Heart right ventricle (tissue), 16 donors: Measurements from ENCODE around the gene PNLIPRP1. TPM values are rescaled to one million over a fixed set of nuclear protein-coding genes. Genes with fewer than 3 reads are reported as not detected.

ENCODE experiments used
- ATAC-seq, 8 donors: fragments of 200-7000 bp; cut with Tn5 transposase; one replicate each; pipeline ENCODE4 v1.9.1; 2020; ENCODE audit warnings: mild to moderate bottlenecking in 8 of 8, moderate library complexity in 8 of 8, moderate number of reproducible peaks in 1 of 8
- DNase-seq, 2 donors: peaks; one replicate each; pipeline ENCODE4 v3.0.0-alpha.2; 2020
- H3K27ac ChIP-seq, 10 donors: fragments of 200-600 bp; sonication (generic) in 2 of 10; one replicate each; pipeline versions ENCODE4 v1.5.0 to v1.8.0; 2020 to 2022; ENCODE audit warnings: mild to moderate bottlenecking in 3 of 10
- H3K27me3 ChIP-seq, 7 donors: fragments of 200-600 bp; one replicate each; pipeline ENCODE4 v1.8.0; 2021 to 2022; ENCODE audit warnings: mild to moderate bottlenecking in 2 of 7
- H3K36me3 ChIP-seq, 9 donors: fragments of 200-600 bp; sonication (generic) in 1 of 9; one replicate each; pipeline versions ENCODE4 v1.5.0 to v1.8.0; 2020 to 2022; ENCODE audit warnings: mild to moderate bottlenecking in 2 of 9
- H3K4me1 ChIP-seq, 9 donors: fragments of 200-600 bp; sonication (generic) in 1 of 9; one replicate each; pipeline versions ENCODE4 v1.5.0 to v1.8.0; 2020 to 2022; ENCODE audit warnings: mild to moderate bottlenecking in 4 of 9
- H3K4me3 ChIP-seq, 10 donors: fragments of 200-600 bp; sonication (generic) in 2 of 10; one replicate each; pipeline versions ENCODE4 v1.5.0 to v1.8.0; 2020 to 2022; ENCODE audit warnings: mild to moderate bottlenecking in 7 of 10, moderate library complexity in 2 of 10
- H3K9me3 ChIP-seq, 11 donors: fragments of 200-600 bp in 10 of 11; sonication (generic) in 2 of 11; one replicate each; pipeline versions ENCODE4 v1.5.0 to v1.8.0; 2013 to 2022; ENCODE audit warnings: mild to moderate bottlenecking in 2 of 11, control low read depth in 1 of 11, moderate library complexity in 1 of 11
- WGBS, 2 donors: extraction: QIAGEN DNeasy Blood & Tissue Kit; methylation state at CpG; one replicate each; pipeline ENCODE4 v1.1.7; 2013; ENCODE audit warnings: inconsistent platforms in 1 of 2; 5-methylcytosine and 5-hydroxymethylcytosine counted together
- intact Hi-C, 10 donors: fragments of 100-400 bp; cut with DNase I; formaldehyde crosslinking; loops; one replicate each; pipeline versions ENCODE4 v1.11.1 to v1.14.2; 2022
- polyA plus RNA-seq, 2 donors: library from polyadenylated mRNA; stranded (reverse); fragments of 200-250 nt; gene quantifications; one replicate each; pipeline ENCODE4 v1.2.3, GENCODE V29; 2013
- total RNA-seq, 10 donors: library from RNA; stranded (reverse); fragmentation: NEBNext Ultra II Directional in 3 of 10; extraction: Animal tissue kit (Norgen Biotek cat#: 25700) in 3 of 10; gene quantifications; one replicate each; pipeline versions ENCODE4 v1.2.1 to v1.2.4, GENCODE V29; 2021 to 2023
- TF ChIP-seq, protein P1 (sequence below), 9 donors: fragments of 200-600 bp; sonication (generic) in 2 of 9; IDR thresholded peaks; one replicate each; pipeline versions ENCODE4 v1.5.0 to v1.8.0; 2021 to 2022; ENCODE audit warnings: antibody characterized with exemption in 9 of 9, mild to moderate bottlenecking in 5 of 9, moderate library complexity in 1 of 9
- donor health status: Arrhythmogenic right ventricular cardiomyopathy.
- donor health status: ischemic (EF 13 %, LVEDD 7.1; RV severe dilation, severe dysfunction).
- donor health status: healthy with polysubstance abuse.
- donor health status: DM: no; HTN: yes; CAD: no.
- donor health status: DM: no; HTN: no; CAD: no.
- donor health status: ischemic (EF 25% LVEDD 6.9; RV normal size, moderate dysfunction).
- donor health status: ischemic (EF 25% LVEDD 5.7; RV mildly dilated, moderate dysfunction).
- donor health status: healthy.
- donor health status: DM: yes; HTN: yes; CAD: no.
- donor health status: Ischemic cardiomyopathy.
- donor health status: ischemic (EF 35%, LVEDD 5.7; RV mildly dilated, moderate dysfunction).
- donor health status: nonischemic (EF 11% LVEDD 7.7; RV severe dilation, severe dysfunction).
- donor health status: DM: yes; HTN: yes; CAD: no.
- donor health status: PGD.
- donor health status: ischemic (EF 29% LVEDD 5.4; RV normal size, mild dysfunction).
- donor health status: nonischemic (EF 23%, LVEDD 6.1; RV moderate dilation, normal function).

PNLIPRP1 gene
- total and polyA plus RNA-seq, 12 donors: 0.16 to 1.2 (median 0.64) TPM; not detected in 4

DNA sequence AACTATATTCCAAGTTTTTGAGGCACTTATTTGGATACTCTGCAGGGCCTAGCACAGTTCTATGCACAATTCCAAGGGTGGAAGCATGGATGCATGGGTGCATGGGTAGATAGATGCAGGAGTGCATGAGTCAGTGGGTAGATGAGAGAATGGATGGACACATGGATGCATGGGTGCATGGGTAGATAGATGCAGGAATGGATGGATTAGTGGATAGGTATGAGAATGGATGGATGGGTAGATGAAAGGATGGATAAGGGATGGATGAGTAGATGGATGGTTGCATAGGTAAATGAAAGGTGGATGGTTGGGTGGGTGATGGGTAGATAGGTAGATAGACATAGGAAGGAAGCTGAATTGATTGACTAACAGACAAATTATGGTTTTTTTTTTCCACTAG, 45.6 kb downstream of the PNLIPRP1 start:
- Histone ChIP-seq H3K4me3 (no peak overlapping the region), H3K4me1 (no peaks in the 10 kb centered on the region), H3K9me3 (peaks cover 0 to 13% (median 0%) of the 10 kb centered on the region in 11 donors), H3K27ac (no peak overlapping the region), H3K36me3 (no peaks in the 10 kb centered on the region), H3K27me3 (peaks cover 0 to 7% (median 0%) of the 10 kb centered on the region in 7 donors)
- DNase-seq (no peak), ATAC-seq (no peak)
- TF ChIP-seq, protein P1, sequence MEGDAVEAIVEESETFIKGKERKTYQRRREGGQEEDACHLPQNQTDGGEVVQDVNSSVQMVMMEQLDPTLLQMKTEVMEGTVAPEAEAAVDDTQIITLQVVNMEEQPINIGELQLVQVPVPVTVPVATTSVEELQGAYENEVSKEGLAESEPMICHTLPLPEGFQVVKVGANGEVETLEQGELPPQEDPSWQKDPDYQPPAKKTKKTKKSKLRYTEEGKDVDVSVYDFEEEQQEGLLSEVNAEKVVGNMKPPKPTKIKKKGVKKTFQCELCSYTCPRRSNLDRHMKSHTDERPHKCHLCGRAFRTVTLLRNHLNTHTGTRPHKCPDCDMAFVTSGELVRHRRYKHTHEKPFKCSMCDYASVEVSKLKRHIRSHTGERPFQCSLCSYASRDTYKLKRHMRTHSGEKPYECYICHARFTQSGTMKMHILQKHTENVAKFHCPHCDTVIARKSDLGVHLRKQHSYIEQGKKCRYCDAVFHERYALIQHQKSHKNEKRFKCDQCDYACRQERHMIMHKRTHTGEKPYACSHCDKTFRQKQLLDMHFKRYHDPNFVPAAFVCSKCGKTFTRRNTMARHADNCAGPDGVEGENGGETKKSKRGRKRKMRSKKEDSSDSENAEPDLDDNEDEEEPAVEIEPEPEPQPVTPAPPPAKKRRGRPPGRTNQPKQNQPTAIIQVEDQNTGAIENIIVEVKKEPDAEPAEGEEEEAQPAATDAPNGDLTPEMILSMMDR (IDR thresholded peaks at IDR 0.05): no peak
- intact Hi-C loops: no loop called here

GRCh38 chr10:116636976-116637375, 46.2 kb downstream of the PNLIPRP1 start:
- no peak for DNase-seq
- TF ChIP-seq, protein P1 (IDR thresholded peaks at IDR 0.05): no peak
- Histone ChIP-seq H3K27me3 (peaks cover 0 to 7% (median 0%) of the 10 kb centered on the region in 7 donors), H3K9me3 (peaks cover 0 to 13% (median 0%) of the 10 kb centered on the region in 11 donors), H3K36me3 (no peaks in the 10 kb centered on the region), H3K4me1 (no peaks in the 10 kb centered on the region), H3K4me3 (no peak overlapping the region), H3K27ac (no peak overlapping the region)
- intact Hi-C loops: no loop called here
- no peak for ATAC-seq
- 30 to 31% methylated on average over 2 of the region's 2 CpGs for WGBS, 2 donors

DNA sequence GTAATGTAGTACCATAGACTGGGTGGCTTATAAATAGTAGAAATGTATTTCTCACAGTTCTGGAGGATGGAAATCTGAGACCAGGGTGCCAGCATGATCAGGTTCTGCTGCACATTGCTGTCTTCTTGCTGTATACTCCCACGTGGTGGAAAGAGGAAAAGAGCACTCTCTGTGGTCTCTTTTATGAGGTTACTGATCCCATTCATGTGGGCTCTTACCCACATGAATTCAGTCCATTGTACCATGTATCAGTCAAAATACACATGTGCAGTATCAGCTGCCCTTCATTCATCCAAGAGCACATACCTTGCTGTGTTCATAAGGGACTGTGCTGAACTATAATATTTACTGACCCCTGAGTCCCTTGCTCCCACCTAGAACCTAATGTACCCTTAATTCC, 47.1 kb downstream of the PNLIPRP1 start:
- ATAC-seq: no peak
- Histone ChIP-seq H3K9me3 (peaks cover 0 to 13% (median 0%) of the 10 kb centered on the region in 11 donors), H3K27me3 (peaks cover 0 to 8% (median 0%) of the 10 kb centered on the region in 7 donors), H3K4me1 (no peaks in the 10 kb centered on the region), H3K27ac (no peak overlapping the region), H3K4me3 (no peak overlapping the region), H3K36me3 (no peaks in the 10 kb centered on the region)
- 9 to 19% methylated on average over 1 of the region's 1 CpG for WGBS, 2 donors
- DNase-seq: no peak
- intact Hi-C loops: no loop called here
- TF ChIP-seq, protein P1 (IDR thresholded peaks at IDR 0.05): no peak

DNA sequence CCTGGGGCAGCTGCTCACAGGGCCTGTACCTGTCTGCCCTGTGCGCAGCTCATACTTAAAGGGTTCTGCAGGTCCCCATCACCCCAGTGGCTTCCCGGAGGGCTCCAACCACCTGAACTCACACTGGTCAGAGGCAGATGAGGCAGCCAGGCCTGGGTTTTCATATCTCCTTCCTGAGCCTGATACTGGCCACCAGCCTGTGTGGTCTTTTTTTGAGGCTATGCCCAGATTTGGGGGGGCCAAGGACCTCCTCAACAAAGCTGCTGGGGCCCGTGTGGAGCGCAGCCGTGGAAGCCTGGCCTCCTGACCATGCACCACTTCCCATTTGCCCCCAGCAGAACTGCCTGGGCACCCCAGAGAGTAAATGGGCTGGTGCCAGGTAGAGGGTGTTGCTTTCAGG, 55.7 kb downstream of the PNLIPRP1 start:
- H3K27me3 ChIP-seq: peaks cover 0 to 19% (median 0%) of the 10 kb centered on the region in 7 donors
- no peak for DNase-seq
- peaks cover 0 to 22% (median 8%) of the 10 kb centered on the region in 11 donors for H3K9me3 ChIP-seq
- no peak overlapping the region for H3K4me3 ChIP-seq
- H3K4me1 ChIP-seq: no peaks in the 10 kb centered on the region
- WGBS, 2 donors: 85 to 94% methylated on average over 5 of the region's 5 CpGs
- TF ChIP-seq, protein P1 (IDR thresholded peaks at IDR 0.05): no peak
- no peak for ATAC-seq
- no peak overlapping the region for H3K27ac ChIP-seq
- H3K36me3 ChIP-seq: no peaks in the 10 kb centered on the region
- intact Hi-C loops: no loop called here
